GM21619 (cell line): Measurements from ENCODE around the gene SERPINE1.

Experiments
- ATAC-seq: cut with Tn5 transposase; IDR thresholded peaks from one replicate; pipeline ENCODE4 v1.9.1; 2021; ENCODE audit not compliant: unreplicated experiment

Gene SERPINE1

GRCh38 chr7:101166909-101167644, 40.2 kb downstream of the SERPINE1 start:
- no peak for ATAC-seq

- ATAC-seq, result no peak
Observed at GRCh38 chr7:101167645-101168411, 40.9 kb downstream of the SERPINE1 start.

- ATAC-seq, result no peak
Observed at GRCh38 chr7:101168412-101169049, 41.6 kb downstream of the SERPINE1 start.

- no peak for ATAC-seq
Observed at GRCh38 chr7:101169110-101169837, 42.4 kb downstream of the SERPINE1 start.

GRCh38 chr7:101169838-101170551, 43.1 kb downstream of the SERPINE1 start:
- no peak for ATAC-seq

- no peak for ATAC-seq
Observed at GRCh38 chr7:101170617-101171441, 43.9 kb downstream of the SERPINE1 start.

GRCh38 chr7:101171442-101171837, 44.5 kb downstream of the SERPINE1 start:
- ATAC-seq, result no peak

GRCh38 chr7:101172005-101172853, 45.3 kb downstream of the SERPINE1 start:
- no peak for ATAC-seq

- no peak for ATAC-seq
Observed at GRCh38 chr7:101172854-101173751, 46.2 kb downstream of the SERPINE1 start.

GRCh38 chr7:101173752-101174244, 46.9 kb downstream of the SERPINE1 start:
- ATAC-seq, result no peak

- no peak for ATAC-seq
Observed at GRCh38 chr7:101174322-101174854, 47.5 kb downstream of the SERPINE1 start.

- no peak for ATAC-seq
Observed at GRCh38 chr7:101175664-101176063, 48.8 kb downstream of the SERPINE1 start.

- ATAC-seq, result no peak
Observed at GRCh38 chr7:101177644-101178043, 50.7 kb downstream of the SERPINE1 start.

- no peak for ATAC-seq
Observed at GRCh38 chr7:101179117-101179516, 52.2 kb downstream of the SERPINE1 start.

- no peak for ATAC-seq
Observed at GRCh38 chr7:101179713-101180112, 52.8 kb downstream of the SERPINE1 start.

- no peak for ATAC-seq
Observed at GRCh38 chr7:101180130-101180755, 53.3 kb downstream of the SERPINE1 start, which contains the start of gene NAT16. Gene NAT16 (minus strand): TSS chr7:101180293. CDS start chr7:101174807, 5,486 bp downstream.
